GM23248 (cell line): Measurements from ENCODE around the gene SMIM28. TPM values are rescaled to one million over a fixed set of nuclear protein-coding genes. Genes with fewer than 3 reads are reported as not detected.

Experiments
- DNase-seq: peaks from one replicate; pipeline ENCODE4 v3.0.0-alpha.2; 2015
- H2AFZ ChIP-seq: fragments of 200-600 bp; sonication (generic); 2 replicates; pipeline ENCODE4 v1.6.1; 2016; ENCODE audit warnings: antibody characterized with exemption
- H3F3A ChIP-seq: fragments of 200-600 bp; sonication (generic); 2 replicates; pipeline ENCODE4 v1.6.1; 2016; ENCODE audit warnings: mild to moderate bottlenecking, antibody characterized with exemption, mixed run types; ENCODE audit not compliant: insufficient read depth
- H3K27ac ChIP-seq: fragments of 200-600 bp; sonication (generic); 2 replicates; pipeline ENCODE4 v1.5.1; 2016; ENCODE audit warnings: mild to moderate bottlenecking
- H3K27me3 ChIP-seq: fragments of 200-600 bp; sonication (generic); replicated peaks from 2 replicates; pipeline ENCODE4 v1.6.1; 2016; ENCODE audit warnings: mild to moderate bottlenecking; ENCODE audit not compliant: insufficient read depth
- H3K36me3 ChIP-seq: fragments of 200-600 bp; sonication (generic); 2 replicates; pipeline ENCODE4 v1.6.1; 2016; ENCODE audit warnings: low read depth, mild to moderate bottlenecking
- H3K4me1 ChIP-seq: fragments of 200-600 bp; sonication (generic); 2 replicates; pipeline ENCODE4 v1.6.1; 2016; ENCODE audit warnings: mild to moderate bottlenecking; ENCODE audit not compliant: insufficient read depth
- H3K4me2 ChIP-seq: fragments of 200-600 bp; sonication (generic); one replicate; pipeline ENCODE4 v1.6.1; 2016; ENCODE audit warnings: mild to moderate bottlenecking; ENCODE audit not compliant: unreplicated experiment
- H3K4me3 ChIP-seq: fragments of 200-600 bp; sonication (generic); 2 replicates; pipeline ENCODE4 v1.5.1; 2016; ENCODE audit warnings: mild to moderate bottlenecking
- H3K79me2 ChIP-seq: fragments of 200-600 bp; sonication (generic); 2 replicates; pipeline ENCODE4 v1.6.1; 2016; ENCODE audit warnings: mild to moderate bottlenecking; ENCODE audit not compliant: insufficient read depth
- H3K9ac ChIP-seq: fragments of 200-600 bp; sonication (generic); 2 replicates; pipeline ENCODE4 v1.6.1; 2016; ENCODE audit warnings: mild to moderate bottlenecking
- H3K9me2 ChIP-seq: fragments of 200-600 bp; sonication (generic); 2 replicates; pipeline ENCODE4 v1.6.1; 2016; ENCODE audit warnings: mixed run types, mild to moderate bottlenecking, moderate library complexity; ENCODE audit not compliant: insufficient read depth
- H3K9me3 ChIP-seq: fragments of 200-600 bp; sonication (generic); one replicate; pipeline ENCODE4 v1.6.1; 2017; ENCODE audit warnings: low read depth
- H4K20me1 ChIP-seq: fragments of 200-600 bp; sonication (generic); 2 replicates; pipeline ENCODE4 v1.6.0; 2016; ENCODE audit not compliant: insufficient read depth
- EZH2 ChIP-seq: fragments of 200-600 bp; sonication (generic); IDR thresholded peaks from 2 replicates; pipeline ENCODE4 v1.6.1; 2018; ENCODE audit warnings: antibody characterized with exemption, mild to moderate bottlenecking; ENCODE audit not compliant: insufficient read depth, poor library complexity, severe bottlenecking
- EZH2phosphoT487 ChIP-seq: fragments of 200-600 bp; sonication (generic); IDR thresholded peaks from 2 replicates; pipeline ENCODE4 v1.6.1; 2018; ENCODE audit warnings: antibody characterized with exemption, moderate library complexity, mild to moderate bottlenecking, low read depth; ENCODE audit not compliant: insufficient read depth
- WGBS, 2 experiments: methylation state at CpG; one replicate each; pipeline ENCODE4 v1.1.6; 2015 to 2017; ENCODE audit warnings: low lambda C conversion rate in 2 of 2, low coverage in 1 of 2; ENCODE audit errors: missing lambda C conversion rate in 2 of 2; 5-methylcytosine and 5-hydroxymethylcytosine counted together
- in situ Hi-C: fragments of 300-500 bp; cut with MboI; formaldehyde crosslinking; loops from 2 replicates; pipeline ENCODE4 v1.15.0; 2020
- polyA plus RNA-seq: library from polyadenylated mRNA; unstranded; fragments of >200 nt; fragmentation: Nextera tagmentation; extraction: Ambion mirVana; gene quantifications from 2 replicates; pipeline ENCODE4 v1.2.1, GENCODE V29; 2016
- total RNA-seq: library from RNA; depleted of rRNA; stranded (reverse); fragments of >200 nt; shearing (Covaris generic); gene quantifications from 2 replicates; pipeline ENCODE4 v1.2.3, GENCODE V29; 2014

The SMIM28 gene
- total and polyA plus RNA-seq, 2 experiments from 2014 or later = not detected

DNA sequence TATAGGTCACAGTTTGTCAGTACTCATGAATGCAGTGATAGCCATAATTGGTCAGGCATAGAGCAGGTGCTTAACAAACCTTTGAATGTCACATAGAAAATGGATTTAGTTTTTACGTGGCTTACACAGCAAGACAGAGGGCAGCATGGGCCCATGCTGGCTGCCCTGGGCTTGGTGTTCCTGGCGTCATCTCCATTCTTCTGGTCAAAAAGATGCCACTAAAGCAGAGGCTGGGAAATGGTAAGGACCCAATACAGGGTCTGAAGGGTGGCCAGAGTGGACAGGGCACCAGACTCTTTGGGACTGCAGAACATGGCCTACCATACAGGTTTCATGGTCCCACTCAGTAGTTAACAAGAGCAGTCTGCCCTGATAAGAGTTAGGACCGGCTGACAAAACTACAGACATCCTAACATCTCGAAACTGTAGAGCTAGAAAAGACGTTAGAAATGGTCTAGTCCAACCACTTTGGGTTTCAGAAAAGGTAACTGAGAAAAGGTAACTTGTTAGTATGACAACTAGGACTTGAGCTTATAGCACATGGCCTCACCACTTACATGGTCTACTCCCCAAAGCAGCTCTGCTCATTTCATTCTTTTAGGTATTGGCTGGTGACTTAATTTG, 48.9 kb downstream of the SMIM28 start:
- no peaks in the 10 kb centered on the region for H3K79me2 ChIP-seq
- no peaks in the 10 kb centered on the region for H3K36me3 ChIP-seq
- H2AFZ ChIP-seq = no peak overlapping the region
- no peaks in the 10 kb centered on the region for H3K27me3 ChIP-seq
- H3K4me2 ChIP-seq = no peak overlapping the region
- no peaks in the 10 kb centered on the region for H3K9me2 ChIP-seq
- in situ Hi-C loops = loop anchor here (25.0 kb wide), 1 partner anchor 336 kb away; the partner anchor contains the start of gene CCDC28A
- DNase-seq = no peak
- H3K4me1 ChIP-seq = no peaks in the 10 kb centered on the region
- no peak overlapping the region for H3K9ac ChIP-seq
- no peak overlapping the region for H3K4me3 ChIP-seq
- H3K9me3 ChIP-seq = no peaks in the 10 kb centered on the region
- no peaks in the 10 kb centered on the region for H3F3A ChIP-seq
- no peaks in the 10 kb centered on the region for H4K20me1 ChIP-seq
- no peak for TF ChIP-seq EZH2phosphoT487
- no peak overlapping the region for H3K27ac ChIP-seq
- WGBS, 2 experiments = 92 to 94% methylated on average over 5 of the region's 5 CpGs

DNA sequence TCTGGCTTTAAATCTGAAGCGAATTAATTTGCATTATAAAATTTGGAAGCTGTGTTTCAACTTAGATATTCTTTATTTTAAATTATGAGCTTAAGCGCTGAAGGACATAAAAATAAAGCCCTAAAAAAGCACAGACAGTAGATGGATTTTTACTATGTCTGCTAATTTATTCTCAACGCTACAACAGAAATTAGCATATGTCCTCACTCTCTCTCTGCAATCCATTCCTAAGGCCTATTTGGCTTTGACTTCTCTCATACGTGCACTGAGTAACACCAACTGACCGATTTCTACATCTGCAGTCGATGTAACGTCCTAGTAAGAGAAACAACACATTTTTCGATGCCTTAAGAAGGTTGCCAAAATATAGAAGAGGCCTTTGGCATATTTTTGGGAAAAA, 50.0 kb downstream of the SMIM28 start:
- Histone ChIP-seq H3K4me2 (no peak overlapping the region), H3K9ac (no peak overlapping the region), H2AFZ (no peak overlapping the region), H3K4me3 (no peak overlapping the region), H3K79me2 (no peaks in the 10 kb centered on the region), H3K36me3 (no peaks in the 10 kb centered on the region), H3K4me1 (no peaks in the 10 kb centered on the region), H3F3A (no peaks in the 10 kb centered on the region), H3K27ac (no peak overlapping the region), H4K20me1 (no peaks in the 10 kb centered on the region), H3K9me3 (no peaks in the 10 kb centered on the region), H3K9me2 (no peaks in the 10 kb centered on the region), H3K27me3 (no peaks in the 10 kb centered on the region)
- in situ Hi-C loops = loop anchor here (25.0 kb wide), 1 partner anchor 335 kb away; the partner anchor contains the start of gene CCDC28A
- TF ChIP-seq EZH2phosphoT487 (no peak), EZH2 (no peak)
- DNase-seq = no peak
- WGBS, 2 experiments = 82 to 87% methylated on average over 8 of the region's 8 CpGs

GRCh38 chr6:138428944-138429598, 51.4 kb downstream of the SMIM28 start:
- WGBS, 2 experiments = 20 to 22% methylated on average over 8 of the region's 8 CpGs
- Histone ChIP-seq H3K27me3 (no peaks in the 10 kb centered on the region), H3K9me3 (no peaks in the 10 kb centered on the region), H3K4me1 (no peaks in the 10 kb centered on the region), H3K4me3 (no peak overlapping the region), H3K79me2 (no peaks in the 10 kb centered on the region), H3K27ac (no peak overlapping the region), H3K9ac (no peak overlapping the region), H3F3A (no peaks in the 10 kb centered on the region), H3K4me2 (no peak overlapping the region), H2AFZ (no peak overlapping the region), H4K20me1 (no peaks in the 10 kb centered on the region), H3K9me2 (no peaks in the 10 kb centered on the region), H3K36me3 (no peaks in the 10 kb centered on the region)
- TF ChIP-seq EZH2phosphoT487 = no peak
- peak; percentile 81 for DNase-seq
- in situ Hi-C loops = loop anchor here (25.0 kb wide), 1 partner anchor 333 kb away; the partner anchor contains the start of gene CCDC28A

DNA sequence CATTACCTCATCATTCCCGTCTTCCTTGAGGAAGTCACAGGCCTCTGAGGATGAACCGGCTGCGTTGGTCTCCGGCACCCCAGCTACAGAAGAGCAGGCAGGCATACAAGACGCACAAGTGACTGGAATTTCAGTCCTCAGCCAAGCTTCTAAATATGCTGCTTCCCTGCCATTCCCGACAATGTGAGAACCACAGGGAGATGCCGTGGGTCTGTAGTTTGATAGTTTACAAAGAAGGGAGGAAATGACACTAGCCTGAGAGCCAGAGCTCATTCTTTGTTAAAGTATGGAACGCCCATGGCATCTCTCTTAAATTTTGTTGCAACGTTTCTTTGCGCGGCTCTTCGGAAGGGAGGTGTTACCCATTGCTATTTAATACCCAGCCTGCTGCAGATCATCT, 52.1 kb downstream of the SMIM28 start:
- Histone ChIP-seq H3K9me3 (no peaks in the 10 kb centered on the region), H3K79me2 (no peaks in the 10 kb centered on the region), H3K27ac (no peak overlapping the region), H3K9me2 (no peaks in the 10 kb centered on the region), H2AFZ (no peak overlapping the region), H3K9ac (no peak overlapping the region), H3K36me3 (no peaks in the 10 kb centered on the region), H4K20me1 (no peaks in the 10 kb centered on the region), H3K4me3 (no peak overlapping the region), H3K27me3 (no peaks in the 10 kb centered on the region), H3K4me1 (no peaks in the 10 kb centered on the region), H3F3A (no peaks in the 10 kb centered on the region), H3K4me2 (no peak overlapping the region)
- no peak for TF ChIP-seq EZH2phosphoT487
- no peak for TF ChIP-seq EZH2
- DNase-seq = no peak
- WGBS, 2 experiments = 67 to 71% methylated on average over 12 of the region's 12 CpGs
- in situ Hi-C loops = loop anchor here (5.0 to 25.0 kb wide), 3 partner anchors 78 to 333 kb away; partner anchors contain the start of gene CCDC28A
